ENCODE measurements around the gene FBXO10.
"Not testable (repeated sequence)": the region's sequence is repeated elsewhere in the genome, so short reads cannot be mapped to it uniquely, and the experiment has no call there.

The FBXO10 gene

GRCh38 chr9:37549527-37549926 is 26.7 kb downstream of the FBXO10 start:
- no peak for DNase-seq (ENCODE audit: low read depth)

GRCh38 chr9:37547328-37547878 is 28.8 kb downstream of the FBXO10 start:
- no peak for DNase-seq (ENCODE audit: low read depth)

GRCh38 chr9:37543468-37543867 is 32.7 kb downstream of the FBXO10 start:
- DNase-seq (ENCODE audit: low read depth), result no peak

- DNase-seq (ENCODE audit: low read depth), result no peak
Observed at GRCh38 chr9:37542895-37543294, 33.3 kb downstream of the FBXO10 start.

- DNase-seq (ENCODE audit: low read depth), result no peak
Observed at GRCh38 chr9:37542488-37542887, 33.7 kb downstream of the FBXO10 start.

GRCh38 chr9:37541465-37541864 is 34.7 kb downstream of the FBXO10 start:
- no peak for DNase-seq (ENCODE audit: low read depth)

- DNase-seq (ENCODE audit: low read depth), result no peak
Observed at GRCh38 chr9:37540634-37541033, 35.5 kb downstream of the FBXO10 start.

GRCh38 chr9:37539634-37540033 is 36.5 kb downstream of the FBXO10 start:
- no peak for DNase-seq (ENCODE audit: low read depth)

- no peak for DNase-seq (ENCODE audit: low read depth)
Observed at GRCh38 chr9:37538099-37538498, 38.1 kb downstream of the FBXO10 start.

- DNase-seq (ENCODE audit: low read depth), result no peak
Observed at GRCh38 chr9:37534901-37535300, 41.3 kb downstream of the FBXO10 start.

GRCh38 chr9:37534412-37534811 is 41.8 kb downstream of the FBXO10 start:
- no peak for DNase-seq (ENCODE audit: low read depth)

- no peak for DNase-seq (ENCODE audit: low read depth)
Observed at GRCh38 chr9:37531699-37532098, 44.5 kb downstream of the FBXO10 start.

GRCh38 chr9:37528652-37529471 is 47.3 kb downstream of the FBXO10 start:
- no peak for DNase-seq (ENCODE audit: low read depth)

GRCh38 chr9:37523916-37524315 is 52.3 kb downstream of the FBXO10 start:
- DNase-seq (ENCODE audit: low read depth), result no peak

GRCh38 chr9:37522971-37523370 is 53.2 kb downstream of the FBXO10 start:
- no peak for DNase-seq (ENCODE audit: low read depth)

GRCh38 chr9:37521111-37521510 is 55.1 kb downstream of the FBXO10 start:
- no peak for DNase-seq (ENCODE audit: low read depth)

- no peak for DNase-seq (ENCODE audit: low read depth)
Observed at GRCh38 chr9:37520641-37521040, 55.5 kb downstream of the FBXO10 start.

- DNase-seq (ENCODE audit: low read depth), result no peak
Observed at GRCh38 chr9:37517923-37518322, 58.3 kb downstream of the FBXO10 start.

GRCh38 chr9:37515620-37516258 is 60.4 kb downstream of the FBXO10 start:
- no peak for DNase-seq (ENCODE audit: low read depth)

- DNase-seq (ENCODE audit: low read depth), result no peak
Observed at GRCh38 chr9:37514999-37515398, 61.2 kb downstream of the FBXO10 start.

- not testable (repeated sequence) for DNase-seq (ENCODE audit: low read depth)
Observed at GRCh38 chr9:37514415-37514814, 61.8 kb downstream of the FBXO10 start.

- no peak for DNase-seq (ENCODE audit: low read depth)
Observed at GRCh38 chr9:37512437-37512836, 63.7 kb downstream of the FBXO10 start.
